GM20000 (cell line): ENCODE results near the gene MNT.

Source experiments
- DNase-seq: peaks from one replicate; pipeline ENCODE4 v3.0.0; 2012; ENCODE audit warnings: low spot score
- CTCF ChIP-seq: IDR thresholded peaks from 2 replicates; pipeline ENCODE4 v1.5.1; 2012; ENCODE audit warnings: mild to moderate bottlenecking, control low read depth; ENCODE audit errors: extremely low read depth, missing control alignments

MNT gene

GRCh38 chr17:2423271-2423670 is 22.4 kb upstream of the MNT start:
- no peak for DNase-seq
- TF ChIP-seq CTCF = no peak

- no peak for DNase-seq
- no peak for TF ChIP-seq CTCF
Measured at GRCh38 chr17:2421315-2422147, 20.7 kb upstream of the MNT start.

GRCh38 chr17:2420176-2420575 is 19.3 kb upstream of the MNT start:
- no peak for DNase-seq

GRCh38 chr17:2419486-2419885 is 18.6 kb upstream of the MNT start:
- no peak for DNase-seq
- no peak for TF ChIP-seq CTCF

More at GRCh38 chr17:2420176-2420575, 19.3 kb upstream of the MNT start:
- TF ChIP-seq CTCF = no peak

GRCh38 chr17:2418572-2418971 is 17.7 kb upstream of the MNT start:
- TF ChIP-seq CTCF = no peak
- no peak for DNase-seq

- DNase-seq = peak; percentile 85
Measured at GRCh38 chr17:2416010-2416734, 15.3 kb upstream of the MNT start.

More at GRCh38 chr17:2416010-2416734, 15.3 kb upstream of the MNT start:
- TF ChIP-seq CTCF = peak; percentile 83
